RCC 7860 (cell line): ENCODE measurements around the gene OR52B4.
"Not testable (repeated sequence)": the region's sequence is repeated elsewhere in the genome, so short reads cannot be mapped to it uniquely, and the experiment has no call there.

ENCODE experiments used
- DNase-seq: peaks from one replicate; pipeline ENCODE4 v3.0.0-alpha.2; 2015; ENCODE audit warnings: low spot score
- FAIRE-seq: peaks from 2 replicates; lab custom pipeline; 2012; peaks lifted over from hg19 to GRCh38; lab: Jason Lieb, UNC

OR52B4 gene

DNA sequence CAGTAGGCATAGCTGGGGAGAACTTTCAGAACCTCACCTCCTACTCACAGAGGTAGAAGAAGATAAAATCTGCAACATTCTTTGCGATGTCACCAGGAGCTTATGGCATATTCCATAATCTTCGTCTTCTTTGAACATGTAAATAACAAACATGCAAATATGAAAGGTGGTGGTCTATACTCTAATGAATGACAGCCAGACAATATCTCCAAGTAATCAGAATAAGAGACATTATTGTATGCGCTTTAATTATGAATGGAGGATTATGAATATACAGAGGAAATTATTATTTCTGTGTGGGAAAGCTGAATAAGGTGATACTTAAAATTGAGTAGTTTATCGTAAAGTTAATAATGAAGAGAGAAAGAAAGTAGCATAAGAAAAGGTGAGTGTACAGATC, at the start of gene OR52B4:
Gene OR52B4 (minus strand): TSS at position 101 of the 400 bp plus-strand sequence. CDS start 91 bp downstream, at position 10.
- FAIRE-seq: no peak

DNA sequence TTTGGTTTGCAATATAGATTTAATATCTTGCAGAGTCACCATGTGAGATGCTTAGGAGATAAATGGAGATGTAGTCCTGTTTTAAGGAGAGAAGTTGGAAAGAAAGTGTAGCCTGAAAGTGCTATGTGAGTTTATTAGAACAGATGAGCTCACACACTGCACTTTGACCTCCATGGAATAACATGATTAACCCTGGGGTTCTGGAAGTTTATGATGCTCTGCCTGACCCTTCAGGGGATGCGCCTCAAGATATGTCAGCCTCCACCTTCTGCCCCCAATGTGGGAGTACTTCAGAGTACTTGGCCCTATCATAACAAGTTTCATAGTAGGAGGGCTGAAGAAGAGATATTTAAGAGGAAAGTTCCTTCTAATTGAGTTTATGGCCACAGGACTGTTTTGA, 48.6 kb upstream of the OR52B4 start:
- FAIRE-seq: no peak
- DNase-seq: no peak

More for the DNA sequence above, at the start of gene OR52B4:
- DNase-seq: no peak

DNA sequence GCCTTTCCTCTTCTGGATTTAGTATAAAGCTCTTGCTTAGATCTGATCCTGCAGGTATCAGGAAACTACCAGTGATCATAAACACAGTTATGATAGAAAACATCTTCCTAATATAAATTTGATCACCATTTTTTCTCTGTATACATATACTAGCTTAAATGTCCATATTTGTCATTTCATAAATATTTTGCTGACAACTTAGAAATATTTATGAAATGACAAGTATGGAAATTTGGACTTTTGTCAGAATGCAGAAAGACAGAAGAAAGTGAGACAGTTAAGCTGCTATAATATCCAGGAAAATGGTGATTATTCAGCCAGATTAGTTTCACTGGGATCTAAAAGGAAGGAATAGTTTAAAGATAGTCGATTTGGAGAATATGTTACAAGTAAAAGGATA, 48.1 kb upstream of the OR52B4 start:
- DNase-seq (no peak), FAIRE-seq (no peak)

DNA sequence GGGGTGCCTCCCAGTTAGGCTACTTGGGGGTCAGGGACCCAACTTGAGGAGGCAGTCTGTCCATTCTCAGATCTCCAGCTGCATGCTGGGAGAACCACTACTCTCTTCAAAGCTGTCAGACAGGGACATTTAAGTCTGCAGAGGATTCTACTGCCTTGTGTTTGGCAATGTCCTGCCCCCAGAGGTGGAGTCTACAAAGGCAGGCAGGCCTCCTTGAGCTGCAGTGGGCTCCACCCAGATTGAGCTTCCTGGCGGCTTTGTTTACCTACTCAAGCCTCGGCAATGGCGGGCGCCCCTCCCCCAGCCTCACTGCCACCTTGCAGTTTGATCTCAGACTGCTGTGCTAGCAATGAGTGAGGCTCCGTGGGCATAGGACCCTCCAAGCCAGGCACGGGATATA, 38.0 kb upstream of the OR52B4 start:
- FAIRE-seq: not testable (repeated sequence)

DNA sequence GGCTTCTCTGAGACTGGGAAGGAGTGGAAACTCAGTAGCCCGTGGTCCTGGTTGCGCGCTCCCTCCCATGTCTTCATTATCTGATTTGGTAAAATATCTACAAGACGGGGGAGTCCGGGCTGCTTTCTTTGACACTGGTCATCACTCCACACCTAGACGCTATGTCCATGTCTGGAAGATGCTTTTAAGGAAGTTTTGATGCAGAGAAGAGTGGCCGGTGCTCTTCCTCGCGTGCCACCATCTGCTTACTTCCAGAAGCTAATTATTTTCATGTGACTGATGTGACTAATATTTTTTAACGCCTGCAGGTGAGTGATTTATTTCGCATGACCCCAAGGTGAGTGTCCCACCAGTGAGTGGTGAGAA, 25.7 kb upstream of the OR52B4 start:
- no peak for DNase-seq
- FAIRE-seq: no peak

More for the DNA sequence above, 38.0 kb upstream of the OR52B4 start:
- DNase-seq: not testable (repeated sequence)

- FAIRE-seq (peak; percentile 57), DNase-seq (peak; percentile 50)
These were observed 25.1 kb upstream of the OR52B4 start, which contains the start of gene TRIM21 for GRCh38 chr11:4393209-4393857. Gene TRIM21 (minus strand): TSS chr11:4393702. CDS start chr11:4390409, 3,293 bp downstream.

GRCh38 chr11:4388221-4388620, 20.0 kb upstream of the OR52B4 start:
- DNase-seq: no peak
- FAIRE-seq: no peak

GRCh38 chr11:4385978-4386740, 18.0 kb upstream of the OR52B4 start:
- FAIRE-seq (no peak), DNase-seq (no peak)

- FAIRE-seq: no peak
- DNase-seq: no peak
These were observed 13.7 kb upstream of the OR52B4 start for GRCh38 chr11:4381901-4382300.

DNA sequence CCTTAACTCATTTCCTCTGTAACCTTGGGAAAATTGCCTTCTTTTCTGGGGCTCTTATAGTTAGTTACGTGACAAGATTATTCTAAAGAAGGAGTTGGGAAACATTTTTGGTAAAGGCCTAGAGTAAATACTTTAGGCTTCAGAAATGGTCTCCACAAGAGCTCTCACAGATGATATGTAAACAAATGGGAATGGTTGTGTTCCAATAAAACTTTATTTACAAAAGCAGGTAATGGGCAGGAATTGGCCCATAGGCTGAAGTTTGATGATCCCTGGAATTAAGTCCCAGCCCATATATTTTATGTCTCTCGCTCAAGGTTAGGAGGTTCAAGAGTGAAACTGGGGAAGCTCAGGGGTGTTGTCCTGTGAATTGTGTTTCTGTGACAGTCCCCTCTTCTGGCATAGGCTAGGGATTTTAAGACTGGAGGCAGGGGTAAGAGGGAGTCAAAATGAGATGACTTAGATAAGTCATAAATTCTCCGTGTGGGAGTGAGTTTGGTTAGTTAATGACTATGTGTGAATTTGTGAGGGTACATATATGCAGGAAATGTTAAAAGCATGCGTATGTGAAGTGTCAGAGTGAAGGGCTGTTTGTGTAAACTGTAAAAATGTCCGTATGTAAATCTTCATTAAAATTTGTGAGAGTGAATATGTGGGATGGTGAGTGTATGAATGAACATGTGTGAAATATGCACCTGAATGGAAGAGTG, 7.4 kb upstream of the OR52B4 start:
- DNase-seq (no peak), FAIRE-seq (no peak)

DNA sequence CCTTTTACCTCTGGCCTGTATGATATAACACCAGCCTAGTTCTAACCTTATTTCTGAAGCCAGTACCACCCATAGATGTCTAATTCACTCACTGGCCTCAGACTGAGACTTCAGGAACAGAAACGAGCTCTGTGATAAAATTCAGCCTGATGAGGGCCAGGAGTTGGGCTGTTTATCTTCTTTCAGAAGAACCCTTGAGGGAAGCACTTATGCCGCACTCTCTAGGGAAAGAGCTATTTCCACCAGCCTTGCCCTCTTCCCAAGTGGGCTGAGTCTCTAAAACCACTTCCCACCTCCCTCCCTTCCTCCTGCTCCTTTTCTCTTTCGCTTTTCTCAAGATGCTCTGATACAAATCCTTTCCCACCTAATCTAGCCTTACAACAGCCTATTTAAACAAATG, 2.0 kb upstream of the OR52B4 start:
- FAIRE-seq: no peak
- no peak for DNase-seq

DNA sequence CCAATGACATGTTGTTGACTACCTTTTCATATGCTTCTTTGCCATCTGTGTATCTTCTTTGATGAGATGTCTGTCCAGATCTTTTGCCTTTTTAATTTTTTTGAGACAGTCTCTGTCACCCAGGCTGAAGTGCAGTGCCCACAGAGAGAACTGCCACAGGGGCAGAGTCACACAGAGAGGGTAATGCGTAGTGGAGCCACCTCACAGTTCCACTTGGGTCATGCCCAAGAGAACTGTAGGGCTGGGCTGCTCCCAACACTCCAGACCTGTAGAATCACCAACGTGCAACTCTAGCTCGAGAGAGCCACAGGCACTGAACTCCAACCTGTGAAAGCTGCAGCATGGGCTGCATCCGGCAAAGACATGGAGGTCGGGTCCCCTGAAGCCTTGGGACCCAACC, 20.0 kb downstream of the OR52B4 start:
- FAIRE-seq: not testable (repeated sequence)

DNA sequence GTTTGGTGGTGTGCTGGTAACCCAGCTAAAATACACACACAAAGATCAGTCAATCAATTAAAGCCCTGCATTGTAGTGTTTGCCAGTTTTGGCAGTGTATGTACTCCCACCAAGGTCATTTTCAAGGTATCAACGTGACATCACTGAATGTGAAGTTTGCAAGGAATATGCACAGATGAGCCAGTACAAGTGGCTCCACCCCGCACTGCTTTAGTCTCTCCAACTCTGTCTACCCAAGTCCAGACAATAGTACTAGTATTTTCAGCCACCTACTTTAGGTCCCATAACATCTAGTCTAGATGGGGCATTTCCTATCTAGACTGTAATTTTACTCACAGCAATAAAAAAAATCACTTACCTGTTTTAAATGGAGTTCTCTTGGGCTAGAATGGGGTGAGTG, 22.8 kb downstream of the OR52B4 start:
- not testable (repeated sequence) for FAIRE-seq, DNase-seq

More for the DNA sequence above, 20.0 kb downstream of the OR52B4 start:
- not testable (repeated sequence) for DNase-seq

DNA sequence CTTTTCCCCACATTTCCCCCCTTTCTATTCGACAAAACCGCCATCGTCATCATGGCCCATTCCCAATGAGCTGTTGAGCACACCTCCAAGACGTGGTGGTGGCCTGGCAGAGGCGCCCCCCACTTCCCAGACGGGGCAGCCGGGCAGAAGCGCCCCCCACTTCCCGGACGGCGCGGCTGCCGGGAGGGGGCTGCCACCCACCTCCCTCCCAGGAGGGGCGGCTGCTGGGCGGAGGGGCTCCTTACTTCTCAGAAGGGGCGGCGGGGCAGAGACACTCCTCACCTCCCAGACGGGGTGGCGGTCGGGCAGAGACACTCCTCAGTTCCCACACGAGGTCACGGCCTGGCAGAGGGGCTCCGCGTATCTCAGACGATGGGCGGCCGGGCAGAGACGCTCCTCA, 33.8 kb downstream of the OR52B4 start:
- not testable (repeated sequence) for FAIRE-seq, DNase-seq
